DOHH2 (cell line): Measurements from ENCODE around the gene DLX5.

Experiments
- H3F3A ChIP-seq: fragments of 200-600 bp; sonication (generic), shearing (Covaris generic); 2 replicates; pipeline ENCODE4 v1.6.0; 2016; ENCODE audit warnings: antibody characterized with exemption, mild to moderate bottlenecking; ENCODE audit not compliant: control insufficient read depth, insufficient read depth
- H3K27ac ChIP-seq: fragments of 200-600 bp; sonication (generic); 2 replicates; pipeline ENCODE4 v1.5.1; 2014; ENCODE audit warnings: low read depth, mild to moderate bottlenecking, low read length, moderate library complexity
- H3K27me3 ChIP-seq: fragments of 200-600 bp; sonication (generic); 2 replicates; pipeline ENCODE4 v1.6.1; 2014; ENCODE audit warnings: mild to moderate bottlenecking, low read length, mixed read lengths; ENCODE audit not compliant: control insufficient read depth
- H3K36me3 ChIP-seq: fragments of 200-600 bp; sonication (generic); 2 replicates; pipeline ENCODE4 v1.6.1; 2014; ENCODE audit warnings: mild to moderate bottlenecking, low read length, moderate library complexity, mixed read lengths; ENCODE audit not compliant: control insufficient read depth
- H3K4me1 ChIP-seq: fragments of 200-600 bp; sonication (generic); 2 replicates; pipeline ENCODE4 v1.6.1; 2014; ENCODE audit warnings: mild to moderate bottlenecking, low read length, mixed read lengths; ENCODE audit not compliant: control insufficient read depth
- H3K4me2 ChIP-seq: fragments of 200-600 bp; sonication (generic); 2 replicates; pipeline ENCODE4 v1.6.0; 2014; ENCODE audit warnings: mild to moderate bottlenecking, low read length, moderate library complexity
- H3K4me3 ChIP-seq: fragments of 200-600 bp; sonication (generic); 2 replicates; pipeline ENCODE4 v1.5.1; 2014; ENCODE audit warnings: mild to moderate bottlenecking, low read length, mixed read lengths
- H3K79me2 ChIP-seq: fragments of 200-600 bp; sonication (generic); 2 replicates; pipeline ENCODE4 v1.6.1; 2014; ENCODE audit warnings: mild to moderate bottlenecking, low read length, mixed read lengths; ENCODE audit not compliant: control insufficient read depth
- H3K9me2 ChIP-seq: fragments of 200-600 bp; sonication (generic); replicated peaks from 2 replicates; pipeline ENCODE4 v1.6.1; 2014; ENCODE audit warnings: mild to moderate bottlenecking, low read length, mixed read lengths; ENCODE audit not compliant: control insufficient read depth
- H3K9me3 ChIP-seq: fragments of 200-600 bp; sonication (generic); 2 replicates; pipeline ENCODE4 v1.6.1; 2014; ENCODE audit warnings: antibody characterized with exemption, low read length, mixed read lengths; ENCODE audit not compliant: control insufficient read depth, insufficient read depth
- H4K20me1 ChIP-seq: fragments of 200-600 bp; sonication (generic); 2 replicates; pipeline ENCODE4 v1.6.0; 2014; ENCODE audit warnings: low read depth, mild to moderate bottlenecking, antibody characterized with exemption, low read length, moderate library complexity; ENCODE audit not compliant: control insufficient read depth, insufficient read depth
- EZH2phosphoT487 ChIP-seq: fragments of 200-600 bp; sonication (generic); IDR thresholded peaks from 2 replicates; pipeline ENCODE4 v1.6.1; 2017; ENCODE audit warnings: borderline replicate concordance, mild to moderate bottlenecking, antibody characterized with exemption, low read length, moderate library complexity, mixed read lengths
- TF ChIP-seq, protein P1 (sequence below): fragments of 200-600 bp; sonication (generic); IDR thresholded peaks from one replicate; pipeline ENCODE4 v1.5.1; 2014; ENCODE audit warnings: antibody characterized with exemption, mild to moderate bottlenecking, low read depth, low read length; ENCODE audit not compliant: poor library complexity, severe bottlenecking

The DLX5 gene

DNA sequence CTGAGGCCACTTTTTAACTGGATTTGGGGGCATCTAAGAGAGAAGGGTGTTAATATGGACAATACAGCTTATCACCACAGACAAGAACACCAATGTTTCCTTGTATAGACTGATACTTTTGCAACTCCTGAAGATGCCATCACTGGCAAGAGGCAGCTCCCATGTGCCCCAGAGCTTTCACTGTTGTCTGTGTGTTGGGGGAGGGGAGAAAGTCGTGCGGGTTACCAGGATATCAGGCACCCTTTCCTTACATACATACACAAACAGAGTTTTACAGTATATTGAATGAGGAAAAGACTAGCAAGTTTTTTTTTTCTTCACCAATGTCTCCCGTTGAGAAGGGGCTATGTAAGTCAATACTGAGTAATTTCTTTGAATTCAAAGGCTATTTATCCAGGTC, 23.4 kb downstream of the DLX5 start:
- Histone ChIP-seq H4K20me1 (no peaks in the 10 kb centered on the region), H3K4me3 (no peak overlapping the region), H3K4me2 (no peak overlapping the region), H3K27ac (no peak overlapping the region), H3K9me2 (no peaks in the 10 kb centered on the region), H3K4me1 (no peaks in the 10 kb centered on the region), H3K79me2 (no peaks in the 10 kb centered on the region), H3K9me3 (no peaks in the 10 kb centered on the region), H3K27me3 (peaks cover 8% of the 10 kb centered on the region), H3F3A (no peaks in the 10 kb centered on the region), H3K36me3 (no peaks in the 10 kb centered on the region)
- no peak for TF ChIP-seq EZH2phosphoT487
- TF ChIP-seq, protein P1, sequence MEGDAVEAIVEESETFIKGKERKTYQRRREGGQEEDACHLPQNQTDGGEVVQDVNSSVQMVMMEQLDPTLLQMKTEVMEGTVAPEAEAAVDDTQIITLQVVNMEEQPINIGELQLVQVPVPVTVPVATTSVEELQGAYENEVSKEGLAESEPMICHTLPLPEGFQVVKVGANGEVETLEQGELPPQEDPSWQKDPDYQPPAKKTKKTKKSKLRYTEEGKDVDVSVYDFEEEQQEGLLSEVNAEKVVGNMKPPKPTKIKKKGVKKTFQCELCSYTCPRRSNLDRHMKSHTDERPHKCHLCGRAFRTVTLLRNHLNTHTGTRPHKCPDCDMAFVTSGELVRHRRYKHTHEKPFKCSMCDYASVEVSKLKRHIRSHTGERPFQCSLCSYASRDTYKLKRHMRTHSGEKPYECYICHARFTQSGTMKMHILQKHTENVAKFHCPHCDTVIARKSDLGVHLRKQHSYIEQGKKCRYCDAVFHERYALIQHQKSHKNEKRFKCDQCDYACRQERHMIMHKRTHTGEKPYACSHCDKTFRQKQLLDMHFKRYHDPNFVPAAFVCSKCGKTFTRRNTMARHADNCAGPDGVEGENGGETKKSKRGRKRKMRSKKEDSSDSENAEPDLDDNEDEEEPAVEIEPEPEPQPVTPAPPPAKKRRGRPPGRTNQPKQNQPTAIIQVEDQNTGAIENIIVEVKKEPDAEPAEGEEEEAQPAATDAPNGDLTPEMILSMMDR, result no peak

DNA sequence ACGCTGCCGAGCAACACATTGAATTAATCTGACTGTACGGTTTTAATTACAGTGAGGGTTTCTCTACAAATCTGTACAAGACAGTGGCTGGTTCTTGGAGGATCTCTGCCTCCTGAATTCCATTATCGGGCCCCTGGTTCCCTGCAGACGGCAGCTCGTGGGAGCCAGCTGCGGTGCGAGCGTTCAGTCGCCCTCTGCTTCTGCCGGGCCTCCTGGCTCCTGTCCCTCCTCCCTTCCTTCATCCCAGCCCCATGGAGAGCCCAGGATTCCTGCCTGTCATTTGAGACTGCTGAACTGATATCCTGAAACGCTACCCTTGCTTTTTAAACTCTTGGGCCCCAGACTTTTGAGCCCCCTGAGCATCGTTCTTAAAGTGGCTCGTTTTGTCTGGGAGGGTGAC, 25.9 kb downstream of the DLX5 start:
- no peaks in the 10 kb centered on the region for H3K4me1 ChIP-seq
- no peaks in the 10 kb centered on the region for H3K79me2 ChIP-seq
- H4K20me1 ChIP-seq, result no peaks in the 10 kb centered on the region
- H3K27ac ChIP-seq, result no peak overlapping the region
- H3K4me2 ChIP-seq, result no peak overlapping the region
- H3K36me3 ChIP-seq, result no peaks in the 10 kb centered on the region
- no peaks in the 10 kb centered on the region for H3K9me2 ChIP-seq
- no peak overlapping the region for H3K4me3 ChIP-seq
- no peaks in the 10 kb centered on the region for H3K9me3 ChIP-seq
- TF ChIP-seq EZH2phosphoT487, result no peak
- TF ChIP-seq, protein P1, result no peak
- H3F3A ChIP-seq, result no peaks in the 10 kb centered on the region
- peaks cover 8% of the 10 kb centered on the region for H3K27me3 ChIP-seq

DNA sequence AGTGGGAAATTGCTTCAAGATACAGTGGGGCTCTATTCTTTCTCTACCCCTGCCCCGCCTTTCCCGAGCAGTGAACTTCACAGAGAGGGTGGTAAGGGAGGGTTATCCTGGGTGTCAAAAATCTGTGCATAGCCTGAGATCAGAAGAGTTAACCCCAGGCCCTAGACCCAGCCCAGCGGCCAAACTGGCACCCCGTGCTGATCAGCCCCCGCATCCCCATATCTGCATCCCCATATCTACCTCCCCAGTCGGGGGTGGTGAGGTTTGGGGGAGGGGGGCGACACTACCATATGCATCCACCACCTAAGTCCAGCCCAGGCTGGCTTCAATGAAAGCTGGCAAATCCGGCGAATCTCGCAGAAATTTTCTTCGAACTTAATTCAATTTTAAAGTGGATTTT, 26.3 kb downstream of the DLX5 start:
- H3K9me3 ChIP-seq, result no peaks in the 10 kb centered on the region
- no peaks in the 10 kb centered on the region for H4K20me1 ChIP-seq
- H3K9me2 ChIP-seq, result no peaks in the 10 kb centered on the region
- H3K4me3 ChIP-seq, result no peak overlapping the region
- no peak overlapping the region for H3K4me2 ChIP-seq
- H3K4me1 ChIP-seq, result no peaks in the 10 kb centered on the region
- no peaks in the 10 kb centered on the region for H3K36me3 ChIP-seq
- H3K27me3 ChIP-seq, result peaks cover 8% of the 10 kb centered on the region
- H3K79me2 ChIP-seq, result no peaks in the 10 kb centered on the region
- H3K27ac ChIP-seq, result no peak overlapping the region
- TF ChIP-seq EZH2phosphoT487, result no peak
- TF ChIP-seq, protein P1, result no peak
- H3F3A ChIP-seq, result no peaks in the 10 kb centered on the region
